SK-N-SH (cell line): ENCODE data around the gene EXOC1L. TPM values are rescaled to one million over a fixed set of nuclear protein-coding genes. Genes with fewer than 3 reads are reported as not detected.
"Not testable (repeated sequence)": the region's sequence is repeated elsewhere in the genome, so short reads cannot be mapped to it uniquely, and the experiment has no call there.

Experiments
- CTCF ChIA-PET: fragments of 300-600, 350-600 bp; formaldehyde crosslinking; extraction: SDS; loops from one replicate; lab custom pipeline; 2021; lab: Yijun Ruan, JAX
- POLR2A ChIA-PET: fragments of 350-600 bp; sonication (Branson Sonifier 250); formaldehyde crosslinking; extraction: SDS; loops from one replicate; lab custom pipeline; 2020; ENCODE audit warnings: antibody characterized with exemption, inconsistent platforms; lab: Yijun Ruan, JAX
- DNase-seq: peaks from one replicate; pipeline ENCODE4 v3.0.0; 2012
- H2AFZ ChIP-seq: fragments of 200-600 bp; sonication (generic); 2 replicates; pipeline ENCODE4 v1.8.1; 2016; ENCODE audit warnings: antibody characterized with exemption, mild to moderate bottlenecking, low read depth
- H3F3A ChIP-seq: fragments of 200-600 bp; sonication (generic); replicated peaks from 2 replicates; pipeline ENCODE3; 2016; ENCODE audit warnings: antibody characterized with exemption, mild to moderate bottlenecking; ENCODE audit not compliant: insufficient read depth
- H3K27ac ChIP-seq, 2 experiments: fragments of 200-500 bp in 1 of 2; fragments of 200-600 bp in 1 of 2; sonication (Bioruptor generic) in 1 of 2; sonication (generic), shearing (Covaris generic) in 1 of 2; 2 replicates each; pipeline versions ENCODE4 v1.5.1 to v1.6.1; 2014 to 2016; ENCODE audit warnings: low read depth in 2 of 2, inconsistent platforms in 1 of 2, low read length in 1 of 2, mild to moderate bottlenecking in 1 of 2, mixed read lengths in 1 of 2
- H3K27me3 ChIP-seq: fragments of 200-600 bp; sonication (generic), shearing (Covaris generic); 2 replicates; pipeline ENCODE4 v1.6.1; 2016; ENCODE audit warnings: mixed run types; ENCODE audit not compliant: insufficient read depth
- H3K36me3 ChIP-seq, 2 experiments: fragments of 200-500 bp in 1 of 2; fragments of 200-600 bp in 1 of 2; sonication (Bioruptor generic) in 1 of 2; sonication (generic) in 1 of 2; replicated peaks in 1 of 2; 2 replicates each; pipeline versions ENCODE3 to v1.5.1; 2014 to 2016; ENCODE audit warnings: low read length in 1 of 2, mild to moderate bottlenecking in 1 of 2; ENCODE audit not compliant: insufficient read depth in 2 of 2, control insufficient read depth in 1 of 2
- H3K4me1 ChIP-seq, 2 experiments: fragments of 200-500 bp in 1 of 2; fragments of 200-600 bp in 1 of 2; sonication (Bioruptor generic) in 1 of 2; sonication (generic), shearing (Covaris generic) in 1 of 2; 2 replicates each; pipeline versions ENCODE4 v1.5.1 to v1.6.1; 2014 to 2016; ENCODE audit warnings: low read depth in 1 of 2, low read length in 1 of 2, mixed run types in 1 of 2; ENCODE audit not compliant: insufficient read depth in 2 of 2, control insufficient read depth in 1 of 2
- H3K4me2 ChIP-seq: fragments of 200-600 bp; sonication (generic), shearing (Covaris generic); 2 replicates; pipeline ENCODE4 v1.6.1; 2017; ENCODE audit warnings: mixed run types
- H3K4me3 ChIP-seq, 2 experiments: fragments of 200-500 bp in 1 of 2; fragments of 200-600 bp in 1 of 2; sonication (Bioruptor generic) in 1 of 2; sonication (generic), shearing (Covaris generic) in 1 of 2; 2 replicates each; pipeline versions ENCODE4 v1.5.1 to v1.8.1; 2014 to 2016; ENCODE audit warnings: low read depth in 2 of 2, inconsistent platforms in 1 of 2, low read length in 1 of 2, mild to moderate bottlenecking in 1 of 2, mixed read lengths in 1 of 2, moderate library complexity in 1 of 2
- H3K79me2 ChIP-seq: fragments of 200-600 bp; sonication (generic); 2 replicates; pipeline ENCODE4 v1.8.1; 2017; ENCODE audit warnings: mild to moderate bottlenecking; ENCODE audit not compliant: insufficient read depth
- H3K9ac ChIP-seq: fragments of 200-600 bp; sonication (generic); 2 replicates; pipeline ENCODE4 v1.6.1; 2017; ENCODE audit warnings: mixed run types
- H3K9me2 ChIP-seq: fragments of 200-600 bp; sonication (generic); 2 replicates; pipeline ENCODE4 v1.6.1; 2017; ENCODE audit warnings: mixed run types
- H3K9me3 ChIP-seq: fragments of 200-600 bp; sonication (generic); 2 replicates; pipeline ENCODE4 v1.6.1; 2017; ENCODE audit warnings: mixed run types, mild to moderate bottlenecking, moderate library complexity
- H4K20me1 ChIP-seq: fragments of 200-600 bp; sonication (generic); 2 replicates; pipeline ENCODE4 v1.6.1; 2017; ENCODE audit warnings: mild to moderate bottlenecking, mixed run types; ENCODE audit not compliant: insufficient read depth
- CHD2 ChIP-seq: fragments of 150-350 bp; IDR thresholded peaks from 2 replicates; pipeline ENCODE4 v1.6.1; 2018; ENCODE audit warnings: low read length; ENCODE audit not compliant: partially characterized antibody
- EP300 ChIP-seq, 2 experiments: IDR thresholded peaks; 2 replicates each; pipeline versions ENCODE4 v1.4.0 to v1.6.1; 2012; ENCODE audit warnings: borderline replicate concordance in 1 of 2, low read depth in 1 of 2, low read length in 1 of 2
- EZH2phosphoT487 ChIP-seq: fragments of 200-600 bp; sonication (generic); IDR thresholded peaks from 2 replicates; pipeline ENCODE4 v1.6.1; 2017; ENCODE audit warnings: low read depth, mixed run types, mild to moderate bottlenecking, antibody characterized with exemption, moderate library complexity, borderline replicate concordance
- FOSL2 ChIP-seq: IDR thresholded peaks from 2 replicates; pipeline ENCODE4 v1.4.0; 2012; ENCODE audit warnings: low read depth, mild to moderate bottlenecking, moderate library complexity, borderline replicate concordance
- FOXM1 ChIP-seq: IDR thresholded peaks from 2 replicates; pipeline ENCODE4 v1.4.0; 2012; ENCODE audit warnings: low read depth, mild to moderate bottlenecking
- GATA2 ChIP-seq: sonication (generic); formaldehyde crosslinking; IDR thresholded peaks from 2 replicates; pipeline ENCODE4 v1.5.0; 2020; ENCODE audit warnings: mild to moderate bottlenecking, missing genetic modification reagents
- MXI1 ChIP-seq: IDR thresholded peaks from 2 replicates; pipeline ENCODE4 v1.6.1; 2012; ENCODE audit warnings: mild to moderate bottlenecking, low read depth, low read length, improper control_type of control experiment
- NFIC ChIP-seq: IDR thresholded peaks from 2 replicates; pipeline ENCODE4 v1.4.0; 2012; ENCODE audit warnings: borderline replicate concordance
- NRF1 ChIP-seq: IDR thresholded peaks from 2 replicates; pipeline ENCODE4 v1.6.1; 2012; ENCODE audit warnings: low read depth, mild to moderate bottlenecking, low read length
- PBX3 ChIP-seq: IDR thresholded peaks from 2 replicates; pipeline ENCODE4; 2012
- POLR2AphosphoS5 ChIP-seq: IDR thresholded peaks from 2 replicates; pipeline ENCODE4 v1.6.1; 2012; ENCODE audit warnings: low read depth, low read length
- RCOR1 ChIP-seq: fragments of 150-350 bp; IDR thresholded peaks from 2 replicates; pipeline ENCODE4 v1.6.1; 2017; ENCODE audit warnings: antibody characterized with exemption, low read length
- REST ChIP-seq: IDR thresholded peaks from 2 replicates; pipeline ENCODE4 v1.6.1; 2012; ENCODE audit warnings: mild to moderate bottlenecking, low read depth, low read length, moderate library complexity
- SIN3A ChIP-seq: IDR thresholded peaks from 2 replicates; pipeline ENCODE4 v1.6.1; 2012; ENCODE audit warnings: low read depth, mild to moderate bottlenecking, low read length, moderate library complexity, borderline replicate concordance
- SMC3 ChIP-seq: IDR thresholded peaks from 2 replicates; pipeline ENCODE4 v1.6.1; 2012; ENCODE audit warnings: low read depth, low read length, improper control_type of control experiment
- TAF1 ChIP-seq: IDR thresholded peaks from 2 replicates; pipeline ENCODE4 v1.6.1; 2012; ENCODE audit warnings: low read depth, mild to moderate bottlenecking, low read length, moderate library complexity, borderline replicate concordance
- TCF12 ChIP-seq: IDR thresholded peaks from 2 replicates; pipeline ENCODE4 v1.4.0; 2012
- TEAD4 ChIP-seq: IDR thresholded peaks from 2 replicates; pipeline ENCODE4 v1.4.0; 2012; ENCODE audit warnings: mild to moderate bottlenecking, borderline replicate concordance; ENCODE audit not compliant: insufficient read depth
- USF1 ChIP-seq: IDR thresholded peaks from 2 replicates; pipeline ENCODE4 v1.4.0; 2012; ENCODE audit warnings: low read depth, borderline replicate concordance
- ZBTB33 ChIP-seq: IDR thresholded peaks from 2 replicates; pipeline ENCODE4 v1.4.0; 2012; ENCODE audit warnings: low read depth, borderline replicate concordance
- WGBS: methylation state at CpG from one replicate; pipeline ENCODE4 v1.1.6; 2017; ENCODE audit warnings: low lambda C conversion rate; 5-methylcytosine and 5-hydroxymethylcytosine counted together
- polyA plus RNA-seq, 3 experiments: library from polyadenylated mRNA; depleted of rRNA; stranded (reverse); fragments of >200 nt; gene quantifications; 2 replicates each; pipeline ENCODE4 v1.2.3, GENCODE V29; 2012

Gene EXOC1L
- polyA plus RNA-seq, 1 of the 3 experiments (the other 2 are of a cell fraction): not detected

- TF ChIP-seq TAF1: no peak
- TF ChIP-seq EP300 (IDR thresholded peaks at IDR 0.05; ENCODE audit: borderline replicate concordance in 1 of 2, low read depth in 1 of 2, low read length in 1 of 2): no peak
- TF ChIP-seq RCOR1: no peak
- TF ChIP-seq SMC3: no peak
- no peak for TF ChIP-seq CHD2
- no peak for TF ChIP-seq PBX3
- no peak for TF ChIP-seq POLR2AphosphoS5
- no peak for TF ChIP-seq NFIC
- no peak for TF ChIP-seq FOSL2
- no peak for TF ChIP-seq GATA2 (CRISPR knock-in tag)
- no peak for TF ChIP-seq TCF12
- no peak for TF ChIP-seq NRF1
- no peak for TF ChIP-seq MXI1
- TF ChIP-seq ZBTB33: no peak
- no peak for TF ChIP-seq USF1
- no peak for TF ChIP-seq REST
- no peak for TF ChIP-seq EZH2phosphoT487
- TF ChIP-seq FOXM1: no peak
- TF ChIP-seq SIN3A: no peak
- no peak for TF ChIP-seq TEAD4
- Histone ChIP-seq H4K20me1 (no peaks in the 10 kb centered on the region), H3K27ac (no peak overlapping the region), H3K9ac (no peak overlapping the region), H3K79me2 (no peaks in the 10 kb centered on the region), H2AFZ (no peak overlapping the region), H3K27me3 (no peaks in the 10 kb centered on the region), H3K9me2 (no peaks in the 10 kb centered on the region), H3K4me1 (no peaks in the 10 kb centered on the region), H3K4me3 (no peak overlapping the region), H3F3A (no peaks in the 10 kb centered on the region), H3K9me3 (no peaks in the 10 kb centered on the region), H3K4me2 (no peak overlapping the region), H3K36me3 (no peaks in the 10 kb centered on the region)
- CTCF ChIA-PET: no interaction called here
- 31% methylated on average over 1 of the region's 1 CpG for WGBS
- DNase-seq: no peak
- POLR2A ChIA-PET: no interaction called here
These were observed 21.4 kb downstream of the EXOC1L start for GRCh38 chr4:55840956-55841355.

- H3K36me3 ChIP-seq, H3K9ac ChIP-seq, H3K27ac ChIP-seq, H3K4me3 ChIP-seq, CTCF ChIA-PET, H3K4me1 ChIP-seq, DNase-seq, H3K9me3 ChIP-seq, H3K27me3 ChIP-seq, H3K79me2 ChIP-seq, H3K4me2 ChIP-seq, H3F3A ChIP-seq, H3K9me2 ChIP-seq, H4K20me1 ChIP-seq, POLR2A ChIA-PET, H2AFZ ChIP-seq: not testable (repeated sequence)
- 76% methylated on average over 18 of the region's 22 CpGs for WGBS
These were observed 22.0 kb downstream of the EXOC1L start for GRCh38 chr4:55841373-55842239.
